ENCODE data around the gene DDX46.
"Not testable (repeated sequence)": the region's sequence is repeated elsewhere in the genome, so short reads cannot be mapped to it uniquely, and the experiment has no call there.

The DDX46 gene

DNA sequence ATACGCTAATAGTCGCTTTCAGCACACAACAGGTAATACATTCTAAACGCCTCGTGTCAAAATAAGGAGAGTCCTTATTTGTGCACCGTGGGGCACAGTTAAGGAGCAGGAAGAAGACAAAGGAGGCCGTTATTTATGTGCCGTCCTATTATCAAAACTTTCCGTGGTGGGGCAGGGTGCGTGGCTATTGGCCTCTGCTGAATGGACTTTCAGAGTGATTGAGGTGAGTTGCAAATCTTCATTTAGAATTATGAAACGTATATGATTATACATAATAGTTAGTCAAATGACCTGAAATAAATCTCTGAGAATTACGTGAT, 88.0 kb downstream of the DDX46 start:
- no peak for DNase-seq

DNA sequence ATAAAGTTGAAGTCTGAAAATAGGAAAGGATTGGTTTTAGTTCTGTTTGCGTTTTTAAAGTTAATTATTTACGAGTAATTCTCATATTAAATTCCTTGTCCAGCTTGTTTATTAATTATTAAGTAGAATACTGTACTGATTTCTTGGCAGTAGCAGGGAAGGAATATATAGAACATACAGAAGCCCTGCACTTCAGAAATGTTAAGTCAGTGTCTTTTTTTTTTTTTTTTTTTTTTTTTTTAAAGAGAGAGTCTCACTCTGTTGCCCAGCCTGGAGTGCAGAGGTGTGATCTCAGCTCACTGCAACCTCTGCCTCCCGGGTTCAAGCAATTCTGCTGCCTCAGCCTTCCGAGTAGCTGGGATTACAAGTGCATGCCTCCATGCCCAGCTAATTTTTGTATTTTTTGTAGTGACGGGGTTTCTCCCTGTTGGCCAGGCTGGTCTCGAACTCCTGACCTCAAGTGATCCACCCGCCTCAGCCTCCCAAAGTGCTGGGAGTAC, 90.9 kb downstream of the DDX46 start:
- DNase-seq, result not testable (repeated sequence)

DNA sequence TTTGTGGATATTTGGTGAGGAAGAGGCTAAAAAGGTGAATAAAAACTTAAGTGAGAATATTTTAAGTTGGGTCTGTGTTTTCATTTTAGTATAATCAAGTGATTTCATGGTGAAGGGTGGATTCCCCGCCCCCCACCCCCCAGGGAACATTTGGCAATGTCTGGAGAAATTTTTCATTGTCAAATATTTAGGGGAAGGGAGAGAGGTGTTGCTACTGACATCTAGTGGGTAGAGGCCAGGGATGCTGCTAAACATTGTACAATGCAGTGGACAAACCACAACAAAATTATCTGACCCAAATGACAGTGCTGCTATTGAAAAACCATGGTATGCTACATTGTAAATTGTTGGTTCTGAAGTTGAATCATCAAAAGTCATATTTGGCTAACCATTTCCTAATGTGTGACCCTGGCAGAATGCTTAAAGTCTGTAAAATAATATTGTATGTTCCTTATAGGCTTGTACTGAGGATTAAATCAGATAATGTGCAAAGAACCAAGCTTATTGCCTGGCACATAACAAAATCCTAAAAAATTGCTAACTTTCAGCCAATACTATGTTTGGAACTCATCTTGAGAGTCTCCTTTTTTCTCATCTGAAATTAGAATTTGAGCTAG, 92.8 kb downstream of the DDX46 start:
- no peak for DNase-seq

DNA sequence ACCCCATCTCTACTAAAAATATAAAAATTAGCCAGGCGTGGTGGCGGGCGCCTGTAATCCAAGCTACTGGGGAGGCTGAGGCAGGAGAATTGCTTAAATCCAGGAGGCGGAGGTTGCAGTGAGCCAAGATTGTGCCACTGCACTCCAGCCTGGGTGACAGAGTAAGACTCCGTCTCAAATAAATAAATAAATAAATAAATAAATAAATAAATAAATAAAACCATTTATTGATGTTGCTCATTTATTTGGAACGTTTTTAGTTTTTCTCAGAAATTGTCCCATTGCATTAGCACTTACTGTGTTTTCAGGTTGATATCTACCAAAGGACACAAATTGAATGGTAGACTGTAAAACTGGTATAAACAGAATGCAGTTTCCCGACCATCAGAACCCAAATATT, 97.9 kb downstream of the DDX46 start:
- not testable (repeated sequence) for DNase-seq

DNA sequence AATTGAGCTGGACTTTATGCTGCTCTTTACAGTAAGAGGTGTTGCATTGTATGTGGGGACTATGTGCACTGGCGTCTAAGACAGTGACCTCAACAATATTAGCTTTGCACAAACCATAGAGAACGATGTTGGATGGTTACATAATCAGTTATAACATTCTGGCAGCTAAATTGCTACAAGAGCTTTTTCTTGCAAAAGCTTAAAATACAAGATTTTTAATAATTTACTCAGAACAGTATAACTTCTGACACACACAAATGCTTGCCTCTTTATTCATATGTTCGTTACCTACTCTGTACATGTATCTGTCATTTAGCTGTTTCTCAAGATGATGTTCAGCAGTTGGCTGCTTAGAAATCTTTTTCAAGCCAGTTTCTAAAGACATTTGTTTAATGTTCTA, 98.8 kb downstream of the DDX46 start:
- DNase-seq, result no peak

DNA sequence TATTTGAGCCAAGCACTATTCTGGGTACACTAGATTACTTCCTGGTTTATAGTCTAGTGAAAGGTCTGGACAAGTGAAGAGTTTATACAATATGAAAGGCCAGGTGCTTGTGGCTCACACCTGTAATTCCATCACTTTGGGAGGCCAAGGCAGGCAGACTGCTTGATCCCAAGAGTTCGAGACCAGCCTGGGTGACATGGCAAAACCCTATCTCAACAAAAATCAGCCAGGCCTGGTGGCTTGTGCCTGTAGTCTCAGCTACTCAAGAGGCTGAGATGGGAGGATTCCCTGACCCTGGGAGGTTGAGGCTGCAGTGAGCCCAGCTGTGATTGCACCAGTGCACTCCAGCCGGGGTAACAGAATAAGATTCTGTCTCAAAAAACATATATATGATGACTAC, 106.1 kb downstream of the DDX46 start:
- DNase-seq, result no peak

DNA sequence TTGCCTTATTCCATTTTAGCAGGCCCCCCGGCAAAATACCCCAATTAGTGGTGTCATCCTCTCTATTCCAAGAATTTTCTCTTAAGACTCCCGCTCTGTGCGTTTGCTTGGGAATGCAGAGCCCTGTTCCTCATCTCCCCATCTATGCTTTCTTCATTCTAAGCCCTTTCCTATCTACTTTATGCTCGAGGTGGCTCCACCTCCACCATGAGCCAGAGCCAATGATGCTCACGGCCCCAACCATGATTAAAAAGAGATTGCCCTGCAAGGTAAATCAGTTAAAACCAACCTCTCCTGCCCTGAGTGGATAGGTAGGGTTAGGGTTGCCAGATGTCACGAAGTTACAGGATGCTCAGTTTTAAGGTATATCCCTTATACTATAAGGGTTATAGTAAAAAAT, 114.9 kb downstream of the DDX46 start:
- no peak for DNase-seq

DNA sequence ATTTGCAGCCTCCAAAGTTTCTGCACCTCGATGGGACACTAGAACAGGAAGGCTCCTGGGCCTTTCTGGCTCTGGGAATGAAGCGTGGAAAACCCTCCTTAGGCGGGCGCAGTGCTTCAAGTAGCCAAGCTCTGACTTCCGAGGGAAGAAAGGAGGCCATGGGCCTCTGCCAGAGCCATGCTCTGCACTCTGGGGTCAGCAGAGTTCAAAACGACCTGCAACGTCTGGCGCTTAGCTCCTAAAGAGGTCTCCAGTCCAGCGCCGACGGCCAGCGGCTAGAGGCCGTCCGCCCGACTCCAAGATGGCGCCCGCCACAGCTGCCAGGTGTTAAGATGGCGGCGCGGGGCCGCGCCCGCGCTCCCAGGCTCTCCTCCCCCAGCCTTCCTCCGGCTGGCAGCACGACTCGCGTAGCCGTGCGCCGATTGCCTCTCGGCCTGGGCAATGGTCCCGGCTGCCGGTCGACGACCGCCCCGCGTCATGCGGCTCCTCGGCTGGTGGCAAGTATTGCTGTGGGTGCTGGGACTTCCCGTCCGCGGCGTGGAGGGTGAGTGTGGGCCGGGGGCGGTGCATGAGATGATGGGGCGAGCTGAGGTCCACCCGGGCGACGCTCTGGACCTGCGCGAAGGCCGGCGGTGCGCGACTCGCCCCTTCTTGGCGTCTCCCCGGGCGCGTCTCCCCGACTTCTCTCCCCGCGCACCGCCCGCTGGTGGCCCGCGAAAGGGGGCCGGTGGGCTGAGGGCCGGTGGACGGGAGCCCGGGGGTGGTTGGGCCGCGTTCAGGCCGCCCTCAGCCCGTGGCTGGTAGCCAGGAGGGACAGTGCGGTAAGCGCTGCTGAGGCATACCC, 115.6 kb downstream of the DDX46 start, which contains the start of gene TXNDC15:
Gene TXNDC15, plus strand, starts transcription at position 385 of the 844 bp plus-strand sequence. Its CDS starts 57 bp downstream, at position 442.
- DNase-seq, result peak; percentile 76

DNA sequence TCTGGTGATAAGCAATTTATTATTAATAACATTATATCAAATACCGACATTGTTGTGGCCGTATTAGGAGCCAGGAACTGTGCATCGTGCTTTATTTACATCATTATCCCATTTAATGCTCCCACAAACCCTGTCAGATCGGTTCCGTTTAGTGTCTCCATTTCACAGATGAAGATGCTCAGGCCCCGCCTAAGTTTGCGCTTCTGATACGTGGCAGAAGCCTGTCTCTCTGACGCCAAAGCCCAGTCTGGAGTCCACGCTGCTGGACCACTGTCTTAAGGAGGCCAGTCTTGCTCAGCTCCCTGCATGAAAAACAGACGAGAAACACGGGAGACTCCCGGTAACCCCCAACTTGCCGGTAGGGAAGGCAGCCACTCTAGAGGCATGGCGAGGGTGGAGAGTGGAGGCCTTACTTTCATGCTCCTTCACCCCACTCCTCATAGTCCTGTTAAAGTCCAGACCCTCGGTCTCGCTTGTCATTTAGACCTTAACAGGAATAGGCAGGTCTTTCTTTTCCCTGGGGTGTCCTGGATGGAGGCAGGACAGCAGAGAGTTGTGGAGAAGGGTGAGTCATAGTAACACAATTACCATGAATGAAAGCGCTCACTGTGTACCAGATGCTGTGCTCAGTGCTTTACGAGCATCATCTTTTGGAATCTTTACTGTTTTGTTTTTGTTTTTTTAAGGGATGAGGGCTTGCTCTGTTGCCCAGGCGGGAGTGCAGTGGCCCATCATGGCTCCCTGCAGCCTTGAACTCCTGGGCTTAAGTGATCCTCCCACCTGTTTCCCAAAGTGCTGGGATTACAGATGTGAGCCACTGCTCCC, 116.5 kb downstream of the DDX46 start:
- peak; percentile 72 for DNase-seq

DNA sequence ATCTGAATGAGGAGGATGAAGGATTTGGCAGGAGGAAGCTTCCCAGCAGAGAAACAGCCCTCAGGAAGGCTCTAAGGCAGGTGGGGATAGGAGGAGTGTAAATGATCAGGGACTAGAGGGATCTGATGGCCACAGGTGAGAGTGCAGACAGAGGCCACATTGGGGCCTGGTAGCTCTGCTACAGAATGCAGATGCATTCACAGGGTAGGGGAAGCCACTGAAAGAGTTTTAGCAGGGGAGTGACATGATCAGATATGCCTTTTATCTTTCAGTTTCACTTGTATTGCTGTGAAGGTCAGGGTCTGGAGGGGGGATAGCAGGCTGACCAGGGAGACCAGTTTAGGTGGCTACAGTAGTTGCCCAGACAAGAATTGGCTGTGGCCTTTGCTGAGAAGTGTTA, 118.6 kb downstream of the DDX46 start:
- no peak for DNase-seq

DNA sequence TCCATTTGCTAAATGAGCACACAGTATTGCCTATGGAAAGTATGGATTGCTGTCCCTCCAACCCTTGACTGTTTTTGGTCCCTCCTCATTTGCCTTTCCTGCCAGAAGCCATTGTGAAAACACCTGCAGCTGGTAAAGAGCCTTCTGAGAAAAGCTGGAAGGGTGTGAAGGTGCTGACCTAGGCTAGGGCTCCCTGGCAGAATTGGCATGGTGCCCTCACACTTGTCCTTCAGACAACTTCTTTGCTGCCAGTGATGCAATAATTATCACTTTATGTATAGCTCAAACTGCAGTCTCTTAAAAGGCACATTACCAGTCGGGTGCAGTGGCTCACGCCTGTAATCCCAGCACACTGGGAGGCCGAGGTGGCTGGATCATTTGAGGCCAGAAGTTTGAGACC, 119.8 kb downstream of the DDX46 start:
- DNase-seq, result no peak

DNA sequence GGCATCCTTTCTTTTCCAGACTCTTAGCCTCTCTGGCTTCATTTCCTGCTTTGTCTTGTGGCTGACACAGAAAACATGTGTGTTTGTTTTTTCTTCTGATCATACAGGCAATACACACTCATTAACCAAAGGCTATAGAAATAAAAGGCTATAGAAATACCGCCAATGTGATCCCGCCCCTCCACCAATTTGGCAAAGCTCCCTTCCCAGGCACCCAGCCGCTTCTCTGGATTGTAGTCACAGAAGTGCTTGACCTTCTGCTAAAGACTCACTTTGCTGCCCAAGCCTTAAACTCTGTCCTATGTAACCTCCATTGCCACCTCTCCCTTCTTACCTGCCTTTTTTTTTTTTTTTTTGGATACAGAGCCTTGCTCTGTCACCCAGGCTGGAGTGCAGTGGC, 120.9 kb downstream of the DDX46 start:
- DNase-seq, result no peak

Measured in kidney glomerular epithelial cell (primary cell).